CD4-positive, alpha-beta T cell treated with Interleukin-6 for 4 hours (primary cell): ENCODE results near the gene USP11.
"Not testable (repeated sequence)": the region's sequence is repeated elsewhere in the genome, so short reads cannot be mapped to it uniquely, and the experiment has no call there.

ENCODE experiments used
- DNase-seq: peaks from one replicate; pipeline ENCODE4 v3.0.0-alpha.2; 2020; ENCODE audit warnings: mixed read lengths

Gene USP11

DNA sequence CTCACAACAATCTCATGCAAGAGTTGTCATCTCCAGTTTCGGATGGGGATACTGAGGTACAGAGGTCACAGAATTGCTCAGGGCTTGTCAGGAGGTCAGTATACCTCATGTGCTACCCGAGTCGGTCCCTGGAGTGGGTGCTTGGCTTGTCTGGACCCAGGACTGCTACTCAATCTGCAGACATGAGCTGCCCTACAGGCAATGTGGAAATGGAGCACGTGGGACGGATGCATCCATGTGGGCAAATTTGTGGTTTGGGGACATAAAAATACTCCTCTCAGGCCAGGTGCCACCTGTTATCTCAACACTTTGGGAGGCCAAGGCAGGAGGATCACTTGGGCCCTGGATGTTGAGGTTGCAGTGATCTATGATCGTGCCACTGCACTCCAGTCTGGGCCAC is 15.8 kb downstream of the USP11 start:
- DNase-seq, result no peak

GRCh38 chrX:47250017-47250347 is 17.2 kb downstream of the USP11 start:
- DNase-seq, result no peak

DNA sequence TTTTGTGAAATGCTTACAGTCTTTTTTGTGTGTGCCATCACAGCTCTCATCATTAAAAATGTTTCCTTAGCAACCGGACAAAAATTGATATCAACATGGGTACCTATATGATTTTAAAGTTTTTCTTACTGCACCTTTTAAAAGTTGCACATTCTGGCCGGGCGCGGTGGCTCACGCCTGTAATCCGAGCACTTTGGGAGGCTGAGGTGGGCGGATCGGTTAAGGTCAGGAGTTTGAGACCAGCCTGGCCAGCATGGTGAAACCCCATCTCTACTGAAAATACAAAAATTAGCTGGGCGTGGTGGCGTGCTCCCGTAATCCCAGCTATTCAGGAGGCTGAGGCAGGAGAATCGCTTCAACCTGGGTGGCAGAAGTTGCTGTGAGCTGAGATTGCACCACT is 24.8 kb downstream of the USP11 start:
- DNase-seq, result not testable (repeated sequence)

GRCh38 chrX:47264483-47265173 is 31.8 kb downstream of the USP11 start:
- DNase-seq, result no peak

- DNase-seq, result no peak
These were observed 33.8 kb downstream of the USP11 start for GRCh38 chrX:47266643-47267042.

DNA sequence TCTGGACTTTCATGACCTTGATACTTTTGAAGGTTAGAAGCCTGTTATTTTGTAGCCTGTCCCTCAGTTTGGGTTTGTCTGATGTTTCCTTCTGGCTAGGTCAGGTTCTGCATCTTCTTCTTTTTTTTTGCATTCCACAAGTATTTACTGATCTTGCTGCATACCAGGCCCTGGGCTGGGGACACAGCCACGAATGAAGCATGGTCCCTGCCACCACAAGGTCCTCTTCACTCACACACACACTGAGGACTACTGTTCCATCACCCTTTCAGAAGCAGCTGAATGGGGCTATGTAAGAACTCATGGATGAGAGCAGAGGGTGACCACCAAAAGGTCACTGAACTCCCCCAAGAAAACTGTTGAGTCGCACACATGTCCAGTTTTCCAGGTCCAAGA is 39.2 kb downstream of the USP11 start:
- no peak for DNase-seq

DNA sequence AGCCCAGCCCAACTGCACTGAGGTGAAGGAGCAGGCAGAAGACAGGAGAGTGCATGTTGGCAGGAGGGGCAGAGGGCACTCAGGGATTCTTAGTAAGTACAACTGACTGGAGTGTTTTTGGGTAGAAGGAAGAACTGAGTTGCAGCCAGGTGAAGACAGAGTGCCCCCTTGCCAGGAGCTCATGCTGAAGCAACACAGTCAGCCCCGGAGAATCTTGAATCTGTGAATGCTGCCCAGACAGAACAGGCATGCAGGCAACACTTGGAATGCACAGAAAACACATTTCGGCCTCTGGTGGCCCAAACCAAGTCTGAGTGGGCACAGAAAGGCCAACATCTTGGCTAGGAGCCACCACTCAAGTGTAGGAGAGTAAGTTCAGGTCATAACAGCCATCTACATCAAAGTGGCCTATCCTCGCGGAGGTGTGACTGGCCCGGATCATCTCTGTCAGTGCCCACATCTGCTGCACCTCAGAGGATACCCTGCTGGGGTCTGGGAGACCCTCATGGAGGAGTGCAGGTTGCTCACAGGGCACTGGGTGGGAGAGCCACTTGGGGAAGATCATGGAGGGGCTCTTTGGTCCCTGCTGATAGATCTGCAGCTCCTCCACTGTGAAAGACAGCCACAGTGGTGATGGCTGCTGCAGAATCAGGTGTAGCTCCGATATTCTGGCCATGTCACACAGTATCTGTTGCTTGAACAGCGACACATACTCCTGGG is 40.4 kb downstream of the USP11 start:
- DNase-seq, result no peak

- no peak for DNase-seq
These were observed 45.9 kb downstream of the USP11 start for GRCh38 chrX:47278691-47279090.

DNA sequence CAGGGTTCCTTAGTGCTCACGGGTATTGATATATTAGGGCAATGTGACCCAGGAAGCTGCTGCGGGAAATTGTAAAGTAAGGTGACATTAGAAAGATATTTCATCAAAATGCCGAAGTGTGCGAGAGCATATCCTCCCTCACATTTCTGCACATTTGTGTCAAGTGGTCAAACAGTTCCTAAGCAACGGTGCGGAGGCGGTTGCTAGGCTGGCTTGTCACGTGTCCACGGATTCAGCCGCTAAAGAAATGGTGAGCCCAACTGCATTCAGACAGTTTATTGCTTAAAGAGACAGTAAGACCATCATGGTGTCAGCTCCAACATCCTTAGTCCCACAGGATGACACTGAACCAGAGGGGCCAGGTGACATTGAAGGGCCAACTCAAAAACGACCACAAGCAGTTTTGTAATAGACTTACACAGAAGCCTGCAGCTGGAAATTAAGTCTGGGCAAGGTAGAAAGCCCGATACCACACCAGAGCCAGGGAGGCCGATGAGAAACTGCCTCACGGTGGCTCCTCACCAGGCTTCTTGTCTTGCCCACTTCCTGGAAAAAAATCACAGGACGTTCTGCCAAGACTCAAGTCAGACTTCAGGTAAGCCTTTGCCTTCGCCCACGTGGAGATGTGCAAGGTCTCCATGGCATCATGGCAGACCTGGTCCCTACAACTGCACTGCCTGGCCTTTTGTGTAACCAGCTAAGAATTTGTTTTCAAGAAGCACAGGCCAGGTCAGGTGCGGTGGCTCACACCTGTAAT is 50.4 kb downstream of the USP11 start:
- no peak for DNase-seq

DNA sequence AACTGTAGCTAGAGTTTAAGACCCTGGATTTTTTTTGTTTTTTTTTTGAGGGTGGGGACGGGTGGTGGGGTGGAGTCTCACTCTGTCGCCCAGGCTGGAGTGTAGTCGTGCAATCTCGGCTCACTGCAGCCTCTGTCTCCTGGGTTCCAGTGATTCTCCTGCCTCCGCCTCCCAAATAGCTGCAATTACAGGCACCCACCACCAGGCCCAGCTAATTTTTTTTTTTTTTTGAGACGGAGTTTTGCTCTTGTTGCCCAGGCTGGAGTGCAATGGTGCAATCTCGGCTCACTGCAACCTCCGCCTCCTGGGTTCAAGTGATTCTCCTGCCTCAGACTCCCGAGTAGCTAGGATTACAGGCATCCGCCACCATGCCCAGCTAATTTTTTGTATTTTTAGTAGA is 51.8 kb downstream of the USP11 start:
- not testable (repeated sequence) for DNase-seq

GRCh38 chrX:47285836-47286320 is 53.1 kb downstream of the USP11 start:
- no peak for DNase-seq

- no peak for DNase-seq
These were observed 60.3 kb downstream of the USP11 start for GRCh38 chrX:47293106-47293505.

DNA sequence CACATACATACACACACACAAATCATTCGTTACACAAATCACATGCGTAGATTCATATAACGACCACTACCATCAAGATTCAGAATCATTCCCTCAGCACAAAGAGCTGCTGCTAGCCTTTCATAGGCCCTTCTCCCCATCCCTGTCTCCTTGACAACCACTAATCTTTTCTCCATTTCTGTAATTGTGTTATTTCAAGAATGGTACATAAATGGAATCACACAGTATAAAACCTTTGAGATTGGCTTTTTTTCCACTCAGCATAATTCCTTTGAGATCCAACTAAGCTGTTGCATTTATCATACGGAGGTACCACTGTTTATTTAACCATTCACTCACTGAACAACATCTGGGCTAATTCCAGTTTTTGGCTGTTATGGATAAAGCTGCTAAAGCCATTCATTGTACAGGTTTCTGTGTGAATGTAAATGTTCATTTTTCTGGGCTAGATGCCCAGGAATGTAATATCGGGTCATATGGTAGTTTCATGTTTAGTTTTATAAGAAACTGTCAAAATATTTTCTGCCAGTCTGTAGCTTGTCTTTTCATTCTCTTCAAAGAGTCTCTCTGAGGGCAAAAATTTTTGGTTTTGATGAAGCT is 64.1 kb downstream of the USP11 start:
- no peak for DNase-seq

- no peak for DNase-seq
These were observed 65.1 kb downstream of the USP11 start for GRCh38 chrX:47297874-47298273.
